LoVo (cell line): Measurements from ENCODE around the gene MICOS13.

Experiments used
- DNase-seq: peaks from one replicate; pipeline ENCODE4 v3.0.0-alpha.2; 2016; ENCODE audit warnings: low spot score

MICOS13 gene

GRCh38 chr19:5628461-5628860, 51.9 kb downstream of the MICOS13 start:
- DNase-seq = no peak
